Right kidney (tissue), 1 donor: ENCODE measurements around the gene HYCC2.
"Not testable (repeated sequence)": the region's sequence is repeated elsewhere in the genome, so short reads cannot be mapped to it uniquely, and the experiment has no call there.

Experiments used
- DNase-seq: peaks from one replicate; pipeline ENCODE4 v3.0.0-alpha.2; 2016

Gene HYCC2

GRCh38 chr2:201073071-201073470 lies 1.6 kb upstream of the HYCC2 start:
- DNase-seq: no peak

- DNase-seq: no peak
These were observed 695 bp upstream of the HYCC2 start for GRCh38 chr2:201072201-201072530.

DNA sequence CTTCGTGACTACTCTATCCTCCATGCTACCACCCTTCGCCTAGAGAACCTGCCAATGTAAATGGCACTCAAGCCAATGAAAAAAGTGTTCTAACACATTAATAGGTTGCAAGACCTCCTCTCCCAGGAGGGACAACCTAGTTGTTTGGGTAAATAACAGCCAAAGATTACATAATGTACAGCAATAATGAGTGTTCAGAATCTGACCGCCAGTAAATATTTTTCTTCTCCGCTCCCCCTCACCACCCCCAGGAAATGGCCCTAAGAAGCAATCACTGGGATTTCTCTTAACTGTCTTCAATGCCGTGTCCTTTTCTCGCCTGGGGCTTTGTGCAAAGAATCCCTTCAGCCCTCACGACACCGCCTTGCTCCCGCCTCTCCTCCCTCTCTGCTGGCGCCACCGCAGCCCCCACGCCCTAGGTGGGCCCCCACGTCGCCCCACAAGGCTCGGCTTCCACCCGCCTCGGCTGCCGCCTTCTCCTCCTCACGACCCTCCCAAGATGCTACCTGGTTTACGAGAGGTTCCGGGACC lies 458 bp downstream of the HYCC2 start:
- no peak for DNase-seq

DNA sequence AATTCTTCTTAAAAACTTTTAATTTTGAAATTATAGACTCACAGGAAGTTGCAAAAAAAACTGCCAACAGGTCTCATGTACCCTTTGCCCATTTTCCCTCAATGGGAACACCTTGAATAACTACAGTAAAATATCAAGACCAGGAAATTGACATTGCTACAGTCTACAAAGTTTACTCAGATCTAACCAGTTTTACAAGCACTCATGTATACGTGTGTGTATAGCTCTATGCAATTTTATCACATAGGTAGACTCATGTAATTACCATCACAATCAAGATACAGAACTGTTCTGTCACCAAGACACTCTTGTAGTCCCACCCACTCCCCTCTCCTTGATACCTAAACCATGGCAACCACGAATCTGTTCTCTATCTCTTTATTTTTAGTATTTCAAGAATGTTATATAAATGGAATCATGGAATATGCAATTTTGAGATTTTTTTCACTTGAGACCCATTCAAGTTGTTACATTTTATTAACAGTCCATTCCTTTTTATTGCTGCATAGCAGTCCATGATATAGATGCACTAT lies 6.6 kb downstream of the HYCC2 start:
- DNase-seq: no peak

- DNase-seq: not testable (repeated sequence)
These were observed 8.0 kb downstream of the HYCC2 start for GRCh38 chr2:201063516-201063915.

GRCh38 chr2:201059961-201060755 lies 11.3 kb downstream of the HYCC2 start:
- no peak for DNase-seq

DNA sequence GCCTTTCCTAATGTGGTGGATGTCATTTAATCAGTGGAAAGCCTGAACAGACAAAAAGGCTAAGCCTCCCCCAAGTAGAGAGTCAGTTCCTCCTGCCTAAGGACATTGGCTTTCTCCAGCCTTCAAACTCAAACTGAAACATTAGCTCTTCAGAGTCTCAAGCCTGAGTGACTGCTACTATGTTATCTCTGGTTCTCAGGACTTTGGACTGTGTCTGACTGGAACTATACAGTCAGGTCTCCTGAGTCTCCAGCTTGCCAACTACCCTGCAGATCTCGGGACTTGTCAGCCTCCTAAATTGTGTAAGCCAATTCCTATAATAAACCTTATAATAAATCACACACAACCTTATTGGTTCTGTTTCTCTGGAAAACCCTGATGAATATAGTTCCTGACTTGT lies 12.6 kb downstream of the HYCC2 start:
- DNase-seq: no peak

GRCh38 chr2:201057715-201058248 lies 13.7 kb downstream of the HYCC2 start:
- DNase-seq: no peak

GRCh38 chr2:201057087-201057521 lies 14.4 kb downstream of the HYCC2 start:
- DNase-seq: no peak

- DNase-seq: no peak
These were observed 22.0 kb downstream of the HYCC2 start for GRCh38 chr2:201049455-201049854.

GRCh38 chr2:201046881-201047280 lies 24.6 kb downstream of the HYCC2 start:
- no peak for DNase-seq

GRCh38 chr2:201043050-201043449 lies 28.4 kb downstream of the HYCC2 start:
- DNase-seq: not testable (repeated sequence)

DNA sequence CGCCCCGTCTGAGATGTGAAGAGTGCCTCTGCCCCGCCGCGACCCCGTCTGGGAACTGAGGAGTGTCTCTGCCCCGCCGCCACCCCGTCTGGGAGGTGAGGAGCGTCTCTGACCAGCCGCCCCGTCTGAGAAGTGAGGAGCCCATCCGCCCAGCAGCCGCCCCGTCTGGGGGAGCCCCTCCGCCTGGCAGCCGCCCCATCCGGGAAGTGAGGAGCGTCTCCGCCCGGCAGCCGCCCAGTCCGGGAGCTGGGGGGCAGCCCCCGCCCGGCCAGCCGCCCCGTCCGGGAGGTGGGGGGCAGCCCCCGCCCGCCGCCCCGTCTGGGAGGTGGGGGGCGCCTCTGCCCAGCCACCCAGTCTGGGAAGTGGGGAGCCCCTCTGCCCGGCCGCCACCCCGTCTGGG lies 29.0 kb downstream of the HYCC2 start:
- not testable (repeated sequence) for DNase-seq

DNA sequence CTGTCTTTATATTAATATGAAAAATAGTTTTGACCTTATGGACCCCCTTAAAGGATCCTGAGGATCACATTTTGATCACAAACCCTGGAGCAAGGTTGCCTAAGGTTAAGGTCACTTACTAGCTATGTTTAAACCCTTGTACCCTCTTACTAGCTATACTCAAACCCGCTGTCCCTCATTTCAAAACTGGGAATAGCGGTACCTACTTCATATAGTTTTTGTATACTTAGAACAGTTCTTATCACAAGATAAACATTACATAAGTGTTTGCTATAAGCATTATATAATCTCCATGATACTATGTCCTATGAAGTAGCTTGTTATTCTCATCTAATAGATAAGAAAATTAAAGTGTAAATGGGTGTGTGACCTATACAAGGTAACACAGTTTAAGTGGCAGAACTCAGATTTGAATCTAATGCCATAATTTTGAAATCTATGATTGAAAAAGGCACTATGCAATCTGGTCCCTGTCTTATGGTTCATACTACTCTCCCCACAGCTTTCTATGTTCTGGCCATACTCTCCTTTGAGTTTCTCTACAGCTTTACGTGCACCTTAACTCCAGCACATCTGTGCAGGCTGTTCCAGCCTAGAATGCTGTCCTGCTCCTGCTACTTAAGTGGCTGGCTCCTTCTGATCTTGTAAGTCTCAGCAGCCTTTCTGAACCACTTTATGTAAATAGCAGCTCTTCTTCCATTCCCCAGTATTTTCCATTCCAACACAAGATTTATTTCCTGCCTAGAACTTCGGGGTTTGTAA lies 30.4 kb downstream of the HYCC2 start:
- no peak for DNase-seq

DNA sequence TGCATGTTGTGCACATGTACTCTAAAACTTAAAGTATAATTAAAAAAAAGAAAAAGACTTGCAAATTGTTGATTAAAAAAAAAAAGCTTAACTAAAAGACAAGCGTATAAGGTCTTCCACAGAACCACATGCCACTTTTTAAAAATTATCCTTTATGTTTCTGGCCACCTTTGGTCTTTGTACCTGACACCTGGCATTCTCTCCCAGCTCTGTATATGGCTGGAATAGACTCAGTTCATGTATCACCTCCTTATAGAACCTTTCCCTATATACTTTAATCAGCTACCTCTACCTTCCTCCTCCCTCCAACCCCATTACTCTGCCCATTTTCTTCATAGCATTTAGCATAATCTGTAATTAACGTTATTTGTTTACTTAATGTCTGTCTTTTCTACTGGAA lies 32.6 kb downstream of the HYCC2 start:
- no peak for DNase-seq

GRCh38 chr2:201038361-201038760 lies 33.1 kb downstream of the HYCC2 start:
- not testable (repeated sequence) for DNase-seq

DNA sequence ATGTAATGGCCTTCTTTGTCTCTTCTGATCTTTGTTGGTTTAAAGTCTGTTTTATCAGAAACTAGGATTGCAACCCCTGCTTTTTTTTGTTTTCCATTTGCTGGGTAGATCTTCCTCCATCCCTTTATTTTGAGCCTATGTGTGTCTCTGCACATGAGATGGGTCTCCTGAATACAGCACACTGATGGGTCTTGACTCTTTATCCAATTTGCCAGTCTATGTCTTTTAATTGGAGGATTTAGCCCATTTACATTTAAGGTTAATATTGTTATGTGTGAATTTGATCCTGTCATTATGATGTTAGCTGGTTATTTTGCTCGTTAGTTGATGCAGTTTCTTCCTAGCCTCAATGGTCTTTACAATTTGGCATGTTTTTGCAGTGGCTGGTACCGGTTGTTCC lies 37.1 kb downstream of the HYCC2 start:
- DNase-seq: not testable (repeated sequence)

GRCh38 chr2:201024518-201024917 lies 47.0 kb downstream of the HYCC2 start:
- no peak for DNase-seq

DNA sequence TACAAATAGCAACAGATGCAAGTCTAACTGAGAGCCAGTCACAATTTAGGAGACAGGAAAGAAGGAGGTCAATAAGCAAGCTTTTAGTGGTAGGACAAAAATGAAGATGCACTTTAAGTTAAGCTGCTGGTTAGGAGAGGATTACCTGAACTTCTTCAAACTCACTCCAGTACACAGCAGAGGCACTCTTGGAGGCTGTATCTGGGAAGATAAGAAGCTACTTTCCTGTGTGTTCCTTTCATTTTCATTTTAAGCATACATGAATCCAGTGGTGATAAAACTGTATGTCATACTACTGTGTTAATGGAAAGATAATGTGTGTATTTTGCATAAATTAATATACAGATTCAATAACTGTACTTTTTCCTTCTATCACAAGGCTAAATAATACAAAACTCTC lies 49.6 kb downstream of the HYCC2 start:
- no peak for DNase-seq
